Measurements from ENCODE around the gene PSORS1C1.

DNA sequence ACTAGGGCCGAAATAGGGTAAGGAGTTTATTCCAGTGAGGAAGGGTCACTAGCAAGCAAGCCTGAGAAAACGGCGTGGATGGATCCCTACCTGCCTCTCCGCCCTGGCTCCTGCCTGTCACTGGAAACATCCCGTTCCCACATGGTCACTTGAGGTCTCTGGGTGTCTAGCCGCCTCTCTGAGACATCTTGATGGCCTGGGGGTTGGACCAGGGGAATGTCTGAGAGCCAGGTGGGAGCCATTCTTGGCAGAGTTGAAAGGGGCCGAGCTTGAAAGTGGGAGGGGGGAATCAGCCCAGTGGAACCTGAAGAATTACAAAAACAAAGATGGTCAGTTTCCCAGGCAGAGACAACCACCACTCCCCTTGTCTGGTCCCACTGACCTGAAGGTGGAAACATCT lies 42.0 kb downstream of the PSORS1C1 start:
- no peak for TF ChIP-seq EZH2 (IDR thresholded peaks at IDR 0.05; ENCODE audit: borderline replicate concordance)
- no peak for TF ChIP-seq CTCF (IDR thresholded peaks at IDR 0.05; ENCODE audit: poor library complexity)
